Measurements from ENCODE around the gene FNDC11.

FNDC11 gene

GRCh38 chr20:63549679-63550282 lies 4.2 kb upstream of the FNDC11 start:
- no peak for DNase-seq
- Histone ChIP-seq H3K56ac (ENCODE audit: low read length) (no peak overlapping the region), H3K18ac (ENCODE audit: low read length) (no peak overlapping the region), H2AK5ac (ENCODE audit: low read length) (no peak overlapping the region), H3K79me2 (ENCODE audit: control insufficient read depth, insufficient read depth, low read length) (no peaks in the 10 kb centered on the region), H3K4ac (ENCODE audit: low read depth, low read length) (no peak overlapping the region), H3K4me1 (ENCODE audit: control insufficient read depth, low read depth, low read length) (peaks cover 2% of the 10 kb centered on the region), H4K5ac (ENCODE audit: low read length) (no peak overlapping the region), H3K4me3 (ENCODE audit: low read length) (no peak overlapping the region), H3K9ac (ENCODE audit: low read length) (no peak overlapping the region), H4K8ac (ENCODE audit: low read depth, low read length) (no peak overlapping the region), H3K23ac (ENCODE audit: low read length) (no peak overlapping the region), H3K36me3 (ENCODE audit: control insufficient read depth, insufficient read depth, low read length) (no peaks in the 10 kb centered on the region), H3K4me2 (ENCODE audit: low read length) (no peak overlapping the region), H3K27ac (ENCODE audit: low read depth, low read length) (no peak overlapping the region), H2BK5ac (ENCODE audit: low read length) (no peak overlapping the region), H2BK120ac (ENCODE audit: low read depth, low read length) (no peak overlapping the region), H3K79me1 (ENCODE audit: low read length) (no peaks in the 10 kb centered on the region), H3K27me3 (ENCODE audit: insufficient read depth, low read length, poor library complexity) (no peaks in the 10 kb centered on the region), H2BK15ac (replicated peaks; ENCODE audit: low read depth) (no peak overlapping the region)
- no CpG with 5 or more reads among the region's 18 CpGs for WGBS (ENCODE audit: extremely low coverage, insufficient coverage, low lambda C conversion rate)

DNA sequence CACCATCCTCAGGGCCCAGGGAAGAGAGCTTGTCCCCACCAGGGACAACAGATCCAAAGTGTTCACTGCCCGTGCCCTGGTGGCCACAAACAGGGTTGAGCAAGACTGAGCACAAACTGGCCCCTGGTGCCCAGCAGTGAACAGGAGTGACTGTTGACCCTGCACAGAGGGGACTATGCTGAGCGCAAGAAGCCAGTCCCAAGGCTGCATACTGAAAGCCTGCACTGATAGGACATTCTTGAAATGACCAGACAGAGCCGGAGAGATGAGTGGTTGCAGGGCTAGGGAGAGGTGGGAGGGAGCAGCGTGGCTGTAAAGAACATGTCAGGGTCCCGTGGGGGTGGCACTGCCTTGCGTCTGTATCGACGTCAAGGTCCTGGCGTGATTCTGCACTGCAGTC lies 2.9 kb upstream of the FNDC11 start:
- Histone ChIP-seq H3K4ac (ENCODE audit: low read depth, low read length) (no peak overlapping the region), H2BK15ac (replicated peaks; ENCODE audit: low read depth) (no peak overlapping the region), H3K18ac (ENCODE audit: low read length) (no peak overlapping the region), H3K23ac (ENCODE audit: low read length) (no peak overlapping the region), H2AK5ac (ENCODE audit: low read length) (no peak overlapping the region), H4K5ac (ENCODE audit: low read length) (no peak overlapping the region), H3K4me3 (ENCODE audit: low read length) (no peak overlapping the region), H3K56ac (ENCODE audit: low read length) (no peak overlapping the region), H3K27ac (ENCODE audit: low read depth, low read length) (no peak overlapping the region), H2BK120ac (ENCODE audit: low read depth, low read length) (no peak overlapping the region), H3K4me2 (ENCODE audit: low read length) (no peak overlapping the region), H3K36me3 (ENCODE audit: control insufficient read depth, insufficient read depth, low read length) (no peaks in the 10 kb centered on the region), H3K9ac (ENCODE audit: low read length) (no peak overlapping the region), H3K79me1 (ENCODE audit: low read length) (no peaks in the 10 kb centered on the region), H2BK5ac (ENCODE audit: low read length) (no peak overlapping the region), H3K27me3 (ENCODE audit: insufficient read depth, low read length, poor library complexity) (no peaks in the 10 kb centered on the region), H3K79me2 (ENCODE audit: control insufficient read depth, insufficient read depth, low read length) (no peaks in the 10 kb centered on the region), H3K4me1 (ENCODE audit: control insufficient read depth, low read depth, low read length) (peaks cover 2% of the 10 kb centered on the region), H4K8ac (ENCODE audit: low read depth, low read length) (no peak overlapping the region)
- no peak for DNase-seq
- no CpG with 5 or more reads among the region's 9 CpGs for WGBS (ENCODE audit: extremely low coverage, insufficient coverage, low lambda C conversion rate)

GRCh38 chr20:63552481-63553249 lies 1.3 kb upstream of the FNDC11 start:
- H2AK5ac ChIP-seq (ENCODE audit: low read length) = no peak overlapping the region
- no peak overlapping the region for H2BK5ac ChIP-seq (ENCODE audit: low read length)
- no peak overlapping the region for H3K18ac ChIP-seq (ENCODE audit: low read length)
- H3K79me2 ChIP-seq (ENCODE audit: control insufficient read depth, insufficient read depth, low read length) = no peaks in the 10 kb centered on the region
- H2BK15ac ChIP-seq (replicated peaks; ENCODE audit: low read depth) = no peak overlapping the region
- no peak overlapping the region for H3K9ac ChIP-seq (ENCODE audit: low read length)
- H3K4me1 ChIP-seq (ENCODE audit: control insufficient read depth, low read depth, low read length) = peaks cover 2% of the 10 kb centered on the region
- no peaks in the 10 kb centered on the region for H3K36me3 ChIP-seq (ENCODE audit: control insufficient read depth, insufficient read depth, low read length)
- no peak overlapping the region for H3K56ac ChIP-seq (ENCODE audit: low read length)
- no peak overlapping the region for H3K27ac ChIP-seq (ENCODE audit: low read depth, low read length)
- no peak overlapping the region for H3K4me3 ChIP-seq (ENCODE audit: low read length)
- no CpG with 5 or more reads among the region's 15 CpGs for WGBS (ENCODE audit: extremely low coverage, insufficient coverage, low lambda C conversion rate)
- H4K8ac ChIP-seq (ENCODE audit: low read depth, low read length) = no peak overlapping the region
- H3K4ac ChIP-seq (ENCODE audit: low read depth, low read length) = no peak overlapping the region
- H2BK120ac ChIP-seq (ENCODE audit: low read depth, low read length) = no peak overlapping the region
- H3K4me2 ChIP-seq (ENCODE audit: low read length) = no peak overlapping the region
- no peak overlapping the region for H3K23ac ChIP-seq (ENCODE audit: low read length)
- H4K5ac ChIP-seq (ENCODE audit: low read length) = no peak overlapping the region
- DNase-seq = no peak
- no peaks in the 10 kb centered on the region for H3K27me3 ChIP-seq (ENCODE audit: insufficient read depth, low read length, poor library complexity)
- H3K79me1 ChIP-seq (ENCODE audit: low read length) = no peaks in the 10 kb centered on the region

DNA sequence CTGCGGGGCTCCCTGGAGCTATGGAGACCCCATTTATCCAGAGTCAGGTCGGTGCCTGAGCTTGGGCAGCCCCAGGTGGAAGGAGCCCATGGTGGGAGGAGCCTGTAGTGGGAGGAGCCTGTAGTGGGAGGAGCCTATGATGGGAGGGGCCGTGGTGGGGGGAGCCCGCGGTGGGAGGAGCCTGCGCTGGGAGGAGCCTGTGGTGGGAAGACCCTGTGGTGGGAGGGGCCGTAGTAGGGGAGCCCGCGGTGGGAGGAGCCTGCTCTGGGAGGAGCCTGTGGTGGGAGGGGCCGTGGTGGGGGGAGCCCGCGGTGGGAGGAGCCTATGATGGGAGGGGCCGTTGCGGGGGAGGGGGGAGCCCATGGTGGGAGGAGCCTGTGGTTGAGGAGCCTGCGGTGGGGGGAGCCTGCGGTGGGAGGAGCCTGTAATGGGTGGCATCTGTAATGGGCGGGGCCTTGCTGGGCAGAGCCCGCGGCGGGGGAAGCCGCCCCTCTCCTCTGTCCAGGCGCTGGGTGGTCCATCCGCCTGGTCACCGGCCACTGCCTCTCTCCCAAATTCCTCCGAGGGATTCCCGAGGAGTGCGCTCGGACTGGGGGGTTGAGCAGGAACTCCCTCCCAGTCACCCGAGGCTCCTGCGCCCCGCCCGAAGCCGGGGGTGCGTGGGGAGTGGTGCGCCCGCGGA lies 567 bp upstream of the FNDC11 start:
- WGBS (ENCODE audit: extremely low coverage, insufficient coverage, low lambda C conversion rate) = no CpG with 5 or more reads among the region's 37 CpGs
- Histone ChIP-seq H3K4me3 (ENCODE audit: low read length) (peak overlapping the region; percentile 60), H3K4me1 (ENCODE audit: control insufficient read depth, low read depth, low read length) (peaks cover 2% of the 10 kb centered on the region), H3K27ac (ENCODE audit: low read depth, low read length) (no peak overlapping the region), H2BK120ac (ENCODE audit: low read depth, low read length) (no peak overlapping the region), H3K23ac (ENCODE audit: low read length) (no peak overlapping the region), H3K18ac (ENCODE audit: low read length) (peak overlapping the region; percentile 62), H2BK15ac (replicated peaks; ENCODE audit: low read depth) (no peak overlapping the region), H4K5ac (ENCODE audit: low read length) (no peak overlapping the region), H3K9ac (ENCODE audit: low read length) (peak overlapping the region; percentile 53), H3K36me3 (ENCODE audit: control insufficient read depth, insufficient read depth, low read length) (no peaks in the 10 kb centered on the region), H2BK5ac (ENCODE audit: low read length) (no peak overlapping the region), H2AK5ac (ENCODE audit: low read length) (no peak overlapping the region), H3K79me2 (ENCODE audit: control insufficient read depth, insufficient read depth, low read length) (no peaks in the 10 kb centered on the region), H4K8ac (ENCODE audit: low read depth, low read length) (no peak overlapping the region), H3K4ac (ENCODE audit: low read depth, low read length) (no peak overlapping the region), H3K56ac (ENCODE audit: low read length) (peak overlapping the region; percentile 83), H3K79me1 (ENCODE audit: low read length) (no peaks in the 10 kb centered on the region), H3K4me2 (ENCODE audit: low read length) (peak overlapping the region; percentile 94), H3K27me3 (ENCODE audit: insufficient read depth, low read length, poor library complexity) (no peaks in the 10 kb centered on the region)
- peak; percentile 91 for DNase-seq

- no peak overlapping the region for H4K5ac ChIP-seq (ENCODE audit: low read length)
- no peak overlapping the region for H3K23ac ChIP-seq (ENCODE audit: low read length)
- no peak overlapping the region for H3K4ac ChIP-seq (ENCODE audit: low read depth, low read length)
- H2BK15ac ChIP-seq (replicated peaks; ENCODE audit: low read depth) = no peak overlapping the region
- H3K79me2 ChIP-seq (ENCODE audit: control insufficient read depth, insufficient read depth, low read length) = no peaks in the 10 kb centered on the region
- no peak overlapping the region for H2BK5ac ChIP-seq (ENCODE audit: low read length)
- peak overlapping the region; percentile 6 for H3K4me3 ChIP-seq (ENCODE audit: low read length)
- H3K27me3 ChIP-seq (ENCODE audit: insufficient read depth, low read length, poor library complexity) = no peaks in the 10 kb centered on the region
- no peak for DNase-seq
- H3K18ac ChIP-seq (ENCODE audit: low read length) = no peak overlapping the region
- H2BK120ac ChIP-seq (ENCODE audit: low read depth, low read length) = no peak overlapping the region
- no CpG with 5 or more reads among the region's 38 CpGs for WGBS (ENCODE audit: extremely low coverage, insufficient coverage, low lambda C conversion rate)
- peak overlapping the region; percentile 60 for H3K9ac ChIP-seq (ENCODE audit: low read length)
- no peak overlapping the region for H3K27ac ChIP-seq (ENCODE audit: low read depth, low read length)
- no peak overlapping the region for H4K8ac ChIP-seq (ENCODE audit: low read depth, low read length)
- no peaks in the 10 kb centered on the region for H3K36me3 ChIP-seq (ENCODE audit: control insufficient read depth, insufficient read depth, low read length)
- no peak overlapping the region for H2AK5ac ChIP-seq (ENCODE audit: low read length)
- H3K56ac ChIP-seq (ENCODE audit: low read length) = peak overlapping the region; percentile 62
- peak overlapping the region; percentile 36 for H3K4me2 ChIP-seq (ENCODE audit: low read length)
- no peaks in the 10 kb centered on the region for H3K79me1 ChIP-seq (ENCODE audit: low read length)
- H3K4me1 ChIP-seq (ENCODE audit: control insufficient read depth, low read depth, low read length) = peaks cover 2% of the 10 kb centered on the region
These were observed 661 bp downstream of the FNDC11 start for GRCh38 chr20:63554361-63555278.
